RPMI8226 (cell line): Measurements from ENCODE around the gene RPL12.

ENCODE experiments used
- DNase-seq: peaks from one replicate; pipeline ENCODE4 v3.0.0-alpha.2; 2015

RPL12 gene

GRCh38 chr9:127402401-127403090 is 48.7 kb downstream of the RPL12 start:
- no peak for DNase-seq

- no peak for DNase-seq
These were observed 51.4 kb downstream of the RPL12 start for GRCh38 chr9:127399736-127400269.

GRCh38 chr9:127398715-127399400 is 52.3 kb downstream of the RPL12 start:
- DNase-seq: no peak

GRCh38 chr9:127398275-127398647 is 52.9 kb downstream of the RPL12 start:
- DNase-seq: no peak
